ENCODE measurements around the gene MCEMP1. TPM values are rescaled to one million over a fixed set of nuclear protein-coding genes. Genes with fewer than 3 reads are reported as not detected.

MCEMP1 gene
- total and polyA plus RNA-seq, 2 of the 13 experiments (the other 11 are each of a cell fraction or from before 2014, with no cell fraction given), result not detected

GRCh38 chr19:7629347-7630054 lies 47.4 kb upstream of the MCEMP1 start, which contains the start of the genes PET100 and XAB2 (continued):
- TF ChIP-seq ZNF282 (IDR thresholded peaks at IDR 0.05; ENCODE audit: partially characterized antibody) (no peak), ZFX (CRISPR knock-in tag; IDR thresholded peaks at IDR 0.05; ENCODE audit: low read depth) (peak; percentile 86), ZSCAN29 (CRISPR knock-in tag; conservative IDR thresholded peaks at IDR 0.05) (no peak), NR1H2 (CRISPR knock-in tag; IDR thresholded peaks at IDR 0.05; ENCODE audit: borderline replicate concordance, low read depth) (no peak), ZNF556 (CRISPR knock-in tag; IDR thresholded peaks at IDR 0.05; ENCODE audit: borderline replicate concordance) (0 out of 2 replicates have a peak, but pooled peaks have one; percentile 42), SATB2 (CRISPR knock-in tag; IDR thresholded peaks at IDR 0.05) (no peak), CBX2 (IDR thresholded peaks at IDR 0.05; ENCODE audit: low read depth, low read length) (no peak), CBX2 (CRISPR knock-in tag; IDR thresholded peaks at IDR 0.05; ENCODE audit: low read depth) (no peak), ZSCAN31 (CRISPR knock-in tag; IDR thresholded peaks at IDR 0.05; ENCODE audit: low read depth) (no peak; the same call in 1 of the 2 replicates), KIAA2018 (CRISPR knock-in tag; IDR thresholded peaks at IDR 0.05; ENCODE audit: borderline replicate concordance) (no peak), ZNF720 (CRISPR knock-in tag; IDR thresholded peaks at IDR 0.05) (no peak), HNRNPLL (IDR thresholded peaks at IDR 0.05; ENCODE audit: low read depth, low read length, poor library complexity, severe bottlenecking) (peak; percentile 46), ZNF468 (CRISPR knock-in tag; IDR thresholded peaks at IDR 0.05) (no peak), KLF15 (CRISPR knock-in tag; IDR thresholded peaks at IDR 0.05; ENCODE audit: borderline replicate concordance) (no peak), NFKBIZ (CRISPR knock-in tag; IDR thresholded peaks at IDR 0.05) (no peak), PLRG1 (conservative IDR thresholded peaks at IDR 0.05) (no peak), ZNF652 (CRISPR knock-in tag; IDR thresholded peaks at IDR 0.05; ENCODE audit: borderline replicate concordance, low read depth) (no peak), ZNF776 (CRISPR knock-in tag; IDR thresholded peaks at IDR 0.05) (no peak), ZNF775 (CRISPR knock-in tag; IDR thresholded peaks at IDR 0.05; ENCODE audit: borderline replicate concordance) (no peak; the same call in none of the 2 replicates), ELF3 (CRISPR knock-in tag; IDR thresholded peaks at IDR 0.05) (no peak), ZNF549 (CRISPR knock-in tag; IDR thresholded peaks at IDR 0.05) (no peak), FOXM1 (CRISPR knock-in tag; IDR thresholded peaks at IDR 0.05) (no peak), E2F1 (CRISPR knock-in tag; IDR thresholded peaks at IDR 0.05) (peak; percentile 82)

All from HepG2 (cell line).